PC-9 (cell line): Measurements from ENCODE around the gene CENPB.

Experiments
- CTCF ChIP-seq: fragments of 200-600 bp; sonication (generic); conservative IDR thresholded peaks from 2 replicates; pipeline ENCODE4 v1.6.1; 2017; ENCODE audit warnings: mixed run types, antibody characterized with exemption, mild to moderate bottlenecking, moderate library complexity
- EZH2 ChIP-seq: fragments of 200-600 bp; sonication (generic); IDR thresholded peaks from 2 replicates; pipeline ENCODE4 v1.8.0; 2017; ENCODE audit warnings: antibody characterized with exemption, low read depth

- TF ChIP-seq CTCF (no peak), EZH2 (no peak)
These were observed 30.6 kb downstream of the CENPB start for GRCh38 chr20:3755814-3756480.
